Sciatic nerve (tissue), 2 donors: Measurements from ENCODE around the gene PPFIA4. TPM values are rescaled to one million over a fixed set of nuclear protein-coding genes. Genes with fewer than 3 reads are reported as not detected.

Experiments
- ATAC-seq: fragments of 200-7000 bp; cut with Tn5 transposase; one replicate; pipeline ENCODE4 v1.9.1; 2020; ENCODE audit warnings: mild to moderate bottlenecking, moderate library complexity
- DNase-seq: peaks from one replicate; pipeline ENCODE4 v3.0.0-alpha.2; 2020; ENCODE audit warnings: low spot score
- intact Hi-C: fragments of 100-400 bp; cut with DNase I; formaldehyde crosslinking; loops from one replicate; pipeline ENCODE4 v1.14.2; 2022
- total RNA-seq: library from RNA; stranded (reverse); fragmentation: NEBNext Ultra II Directional; extraction: Animal tissue kit (Norgen Biotek cat#: 25700); gene quantifications from one replicate; pipeline ENCODE4 v1.2.1, GENCODE V29; 2021
- donor health status: DM: no; HTN: no; CAD: no.
- donor health status: DM: no; HTN: no; CAD: no.

Gene PPFIA4
- total RNA-seq, 1 donor from 2014 or later, result 3.1 TPM

DNA sequence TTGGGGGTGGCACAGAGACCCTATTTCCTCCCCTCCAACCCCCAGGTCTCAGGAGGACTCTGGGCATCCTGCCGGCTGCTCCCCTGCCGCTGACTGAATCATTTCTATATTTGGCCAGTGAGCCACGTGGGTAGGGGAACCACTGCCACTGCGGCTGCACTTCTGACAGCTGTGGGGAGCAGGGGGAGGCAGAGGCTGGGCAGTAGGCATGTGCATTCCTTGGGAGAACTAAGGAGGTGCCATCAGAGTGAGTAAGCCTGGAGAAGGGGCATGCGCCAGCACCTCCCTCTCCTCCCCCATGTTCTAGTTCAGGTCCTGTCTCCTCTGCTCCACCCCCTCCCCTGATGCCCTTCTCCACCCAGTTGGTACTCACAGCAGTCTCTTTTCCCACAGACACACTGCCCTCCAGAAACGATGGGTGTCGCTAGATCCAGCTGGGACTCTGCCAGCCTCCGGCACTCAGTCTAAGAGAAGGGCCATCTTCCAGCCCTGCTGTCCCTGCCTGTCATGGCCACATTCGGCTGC is 12.0 kb downstream of the PPFIA4 start:
- ATAC-seq, result peak; percentile 16
- peak; percentile 51 for DNase-seq
- intact Hi-C loops, result no loop called here

DNA sequence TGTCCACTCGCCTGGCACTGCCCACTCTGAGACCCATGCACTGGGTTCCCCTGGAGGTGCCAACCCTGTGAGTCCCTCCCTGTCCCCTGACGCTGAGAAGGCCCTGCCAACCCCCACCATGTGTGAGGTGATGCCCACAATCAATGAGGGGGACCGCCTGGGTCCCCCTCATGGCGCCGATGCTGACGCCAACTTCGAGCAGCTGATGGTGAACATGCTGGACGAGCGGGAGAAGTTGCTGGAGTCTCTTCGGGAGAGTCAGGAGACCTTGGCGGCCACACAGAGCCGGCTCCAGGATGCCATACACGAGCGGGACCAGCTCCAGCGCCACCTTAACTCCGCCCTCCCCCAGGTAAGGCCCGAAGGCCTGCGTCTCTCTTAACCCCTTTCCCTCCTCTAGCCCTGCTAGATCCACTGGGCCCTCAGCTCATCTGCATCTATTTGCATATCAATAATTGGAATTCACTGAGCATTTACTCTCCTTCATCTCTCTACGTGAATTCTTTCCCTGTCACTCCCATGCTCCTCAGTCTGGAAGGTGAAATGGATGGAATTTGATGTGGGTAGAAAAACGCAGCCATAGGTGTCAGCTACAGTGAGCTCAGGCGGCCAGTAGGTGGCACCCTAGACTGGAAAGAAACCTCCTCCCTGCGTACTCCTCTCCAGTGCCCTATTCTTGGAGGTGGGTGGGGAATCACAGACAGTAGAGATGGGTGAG is 12.8 kb downstream of the PPFIA4 start:
- peak; percentile 89 for DNase-seq
- intact Hi-C loops, result no loop called here
- peak; percentile 92 for ATAC-seq

DNA sequence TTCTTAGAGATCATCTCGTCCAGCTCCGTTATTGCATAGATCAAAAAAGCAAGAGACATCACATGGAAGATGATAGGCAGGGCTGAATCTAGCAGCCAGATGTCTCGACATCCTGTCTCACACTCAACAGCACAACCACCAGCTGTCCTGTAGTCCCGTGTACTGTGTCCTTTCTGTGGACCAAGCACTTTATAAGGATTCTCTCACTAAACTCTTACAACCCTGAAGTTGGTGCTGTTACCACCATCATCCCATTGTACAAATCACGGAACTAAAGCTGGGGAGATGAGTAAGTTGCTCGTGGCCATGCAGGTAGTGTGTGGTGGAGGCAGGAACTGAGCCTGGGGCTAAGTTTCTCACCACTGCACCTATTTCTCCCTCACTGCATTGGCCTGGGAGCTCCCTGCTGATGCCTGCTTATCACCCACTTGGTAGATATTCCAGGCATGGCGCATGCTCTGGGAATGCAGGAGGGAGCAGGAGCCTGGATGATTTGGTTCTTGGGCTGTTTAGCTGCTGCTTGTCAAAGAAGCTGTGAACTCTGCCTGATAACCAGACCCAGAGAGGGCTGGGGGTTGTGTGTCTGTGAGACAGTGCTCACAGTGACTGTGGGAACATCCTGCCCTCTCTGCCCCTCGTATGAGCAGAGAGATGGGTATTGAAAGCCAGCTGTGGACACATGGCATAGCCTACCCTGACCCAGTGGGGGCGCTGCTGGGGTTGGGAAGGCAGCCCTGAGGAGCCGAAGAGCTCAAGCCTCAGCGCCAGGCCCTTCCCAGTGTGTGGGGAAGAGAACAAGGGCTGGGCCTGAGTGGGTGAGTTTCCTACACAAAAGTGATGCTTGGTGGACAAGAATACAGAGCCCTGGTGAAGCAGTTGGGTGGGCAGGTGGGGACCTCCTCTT is 13.6 kb downstream of the PPFIA4 start:
- intact Hi-C loops, result loop anchor here (1.0 to 10.0 kb wide), 2 partner anchors 175 to 385 kb away; no protein-coding TSS in a partner anchor
- ATAC-seq (peak; percentile 9), DNase-seq (peak; percentile 53)

DNA sequence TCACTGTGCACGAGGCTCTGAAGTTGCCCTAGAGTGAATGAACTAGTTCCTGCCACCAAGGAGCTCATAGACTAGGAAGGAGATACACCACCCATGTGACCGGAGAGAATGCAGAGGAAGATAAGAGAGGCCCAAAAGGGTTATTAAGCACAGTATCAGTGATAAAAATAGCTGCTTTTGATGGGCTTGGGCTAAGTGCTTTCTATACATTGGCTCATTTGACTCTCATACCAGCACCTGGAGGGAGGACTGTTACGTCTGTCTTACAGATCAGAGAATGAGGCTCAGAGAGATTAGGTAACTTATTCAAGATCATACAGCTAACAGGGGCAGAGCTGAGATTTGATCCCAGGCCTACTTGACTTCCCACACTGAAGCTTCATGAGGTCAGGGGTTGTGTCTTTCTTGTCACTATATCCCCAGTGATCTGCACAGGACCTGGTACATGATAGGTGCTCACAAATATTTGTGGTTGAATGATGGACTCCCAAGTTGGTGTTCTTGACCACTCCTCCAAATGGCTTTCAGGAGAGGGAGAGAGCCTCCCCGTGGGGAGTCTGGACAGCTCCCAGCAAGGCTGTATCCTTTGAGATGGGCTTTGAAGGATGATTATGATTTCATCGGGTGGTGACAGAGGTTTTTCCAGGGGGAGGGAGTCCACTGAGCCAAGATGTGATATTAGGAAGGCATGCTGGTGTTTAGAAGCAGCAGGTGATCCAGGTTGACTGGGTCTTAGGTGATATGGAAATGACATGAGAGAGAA is 14.4 kb downstream of the PPFIA4 start:
- intact Hi-C loops, result loop anchor here (1.0 to 10.0 kb wide), 2 partner anchors 175 to 384 kb away; no protein-coding TSS in a partner anchor
- ATAC-seq (no peak), DNase-seq (peak; percentile 13)

DNA sequence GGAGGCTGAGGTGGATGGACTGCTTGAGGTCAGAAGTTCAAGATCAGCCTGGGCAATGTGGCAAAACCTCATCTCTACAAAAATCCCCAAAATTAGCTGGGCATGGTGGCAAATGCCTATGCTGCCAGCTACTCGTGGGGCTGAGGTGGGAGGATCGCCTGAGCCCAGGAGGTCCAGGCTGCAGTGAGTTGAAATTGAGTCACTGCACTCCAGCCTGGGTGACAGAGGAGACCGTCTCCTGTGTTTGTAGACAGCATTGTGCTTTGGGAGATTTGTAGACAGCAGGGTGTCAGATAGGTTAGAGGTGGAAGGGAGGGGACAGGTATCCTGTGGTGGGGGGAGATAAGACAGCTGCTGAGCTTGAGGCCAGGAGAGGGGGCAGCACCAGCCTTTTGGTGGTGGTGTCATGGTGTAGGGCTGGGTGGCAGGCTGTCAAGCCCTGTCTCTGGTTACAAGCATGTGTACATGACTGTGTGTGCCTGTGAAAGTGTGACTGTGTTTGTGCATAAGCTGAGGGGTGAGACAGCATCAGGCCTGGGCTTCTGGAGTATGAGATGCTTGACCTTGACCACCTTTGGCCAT is 15.2 kb downstream of the PPFIA4 start:
- intact Hi-C loops, result loop anchor here (10.0 kb wide), 1 partner anchor 383 kb away; no protein-coding TSS in a partner anchor

DNA sequence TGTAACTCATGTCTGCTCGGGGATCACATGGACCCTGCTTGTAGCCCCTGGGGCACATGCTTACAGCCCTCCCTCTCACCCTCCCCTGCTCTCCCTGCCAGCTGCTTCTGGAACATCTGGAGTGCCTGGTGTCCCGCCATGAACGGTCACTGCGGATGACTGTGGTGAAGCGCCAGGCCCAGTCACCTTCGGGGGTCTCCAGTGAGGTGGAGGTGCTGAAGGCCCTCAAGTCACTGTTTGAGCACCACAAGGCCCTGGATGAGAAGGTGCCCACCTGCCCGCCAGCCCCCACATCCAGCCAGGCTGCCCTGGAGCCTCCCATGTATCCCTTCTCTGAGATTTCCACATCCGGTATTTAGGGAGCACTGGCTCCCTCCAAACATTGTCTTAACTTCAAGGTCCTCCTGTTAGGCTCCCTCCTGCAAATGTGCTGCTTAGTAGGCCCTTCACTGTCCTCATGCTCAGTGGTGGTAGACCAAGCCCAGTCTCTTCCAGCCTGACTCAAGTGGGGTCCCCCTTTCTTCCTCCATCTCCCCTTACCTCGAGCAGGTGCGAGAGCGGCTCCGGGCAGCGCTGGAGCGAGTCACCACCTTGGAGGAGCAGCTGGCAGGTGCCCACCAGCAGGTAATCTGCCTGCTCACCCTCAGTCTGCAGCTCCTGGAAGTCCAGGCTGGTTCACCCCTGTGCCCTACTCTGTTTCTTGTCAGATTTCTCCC is 17.7 kb downstream of the PPFIA4 start:
- intact Hi-C loops, result loop anchor here (10.0 kb wide), 1 partner anchor 381 kb away; no protein-coding TSS in a partner anchor
- ATAC-seq, result no peak
- peak; percentile 42 for DNase-seq

More for the DNA sequence above, 15.2 kb downstream of the PPFIA4 start:
- ATAC-seq, result no peak
- DNase-seq, result peak; percentile 13

DNA sequence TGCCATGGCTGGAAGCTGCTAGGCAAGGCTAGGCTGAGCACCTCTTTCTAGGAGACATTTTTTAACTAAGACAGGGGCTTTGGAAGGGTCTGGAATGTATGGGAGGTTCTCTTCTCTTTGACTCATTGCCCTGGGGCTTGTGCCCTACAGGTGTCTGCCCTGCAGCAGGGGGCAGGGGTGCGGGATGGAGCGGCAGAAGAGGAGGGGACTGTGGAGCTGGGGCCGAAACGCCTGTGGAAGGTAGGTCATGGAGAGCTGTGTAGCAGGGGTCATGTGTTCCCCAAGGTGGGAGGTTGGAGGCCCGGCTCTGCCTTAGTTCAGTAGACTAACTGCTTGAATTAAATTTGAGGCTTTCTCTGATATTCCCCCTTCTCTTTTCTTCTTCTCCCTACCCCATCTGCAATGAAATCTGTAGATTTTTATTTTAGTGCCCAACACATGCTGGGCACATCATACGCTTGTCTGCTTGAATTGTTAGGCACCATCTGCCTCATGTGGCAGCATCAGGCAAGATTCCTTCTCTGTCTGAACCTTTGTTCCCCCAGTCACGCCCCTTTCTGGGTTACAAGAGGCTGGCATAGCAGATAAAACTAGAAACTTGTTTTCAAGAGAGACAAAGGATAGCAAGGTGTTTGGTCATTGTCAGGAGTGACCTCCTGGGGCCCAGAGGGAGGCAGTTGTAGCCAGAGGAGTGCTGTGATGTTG is 18.4 kb downstream of the PPFIA4 start:
- DNase-seq (no peak), ATAC-seq (no peak)
- intact Hi-C loops, result loop anchor here (10.0 kb wide), 1 partner anchor 380 kb away; no protein-coding TSS in a partner anchor

DNA sequence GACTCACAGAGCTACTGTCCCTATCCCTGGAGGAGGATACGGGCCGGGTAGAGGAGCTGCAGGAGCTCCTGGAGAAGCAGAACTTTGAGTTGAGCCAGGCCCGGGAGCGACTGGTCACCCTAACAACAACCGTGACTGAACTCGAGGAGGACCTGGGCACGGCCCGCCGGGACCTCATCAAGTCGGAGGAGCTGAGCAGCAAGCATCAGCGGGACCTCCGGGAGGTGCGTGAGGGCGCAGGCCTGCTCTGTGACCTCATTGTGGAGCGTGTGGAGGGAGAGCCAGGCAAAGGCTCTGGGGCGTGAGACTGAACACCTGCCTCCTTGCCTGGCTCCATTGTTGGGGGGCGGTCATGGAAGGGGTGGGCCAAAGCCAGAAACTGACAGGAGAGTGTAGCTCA is 19.0 kb downstream of the PPFIA4 start:
- DNase-seq, result no peak
- no peak for ATAC-seq
- intact Hi-C loops, result loop anchor here (10.0 kb wide), 1 partner anchor 379 kb away; no protein-coding TSS in a partner anchor

DNA sequence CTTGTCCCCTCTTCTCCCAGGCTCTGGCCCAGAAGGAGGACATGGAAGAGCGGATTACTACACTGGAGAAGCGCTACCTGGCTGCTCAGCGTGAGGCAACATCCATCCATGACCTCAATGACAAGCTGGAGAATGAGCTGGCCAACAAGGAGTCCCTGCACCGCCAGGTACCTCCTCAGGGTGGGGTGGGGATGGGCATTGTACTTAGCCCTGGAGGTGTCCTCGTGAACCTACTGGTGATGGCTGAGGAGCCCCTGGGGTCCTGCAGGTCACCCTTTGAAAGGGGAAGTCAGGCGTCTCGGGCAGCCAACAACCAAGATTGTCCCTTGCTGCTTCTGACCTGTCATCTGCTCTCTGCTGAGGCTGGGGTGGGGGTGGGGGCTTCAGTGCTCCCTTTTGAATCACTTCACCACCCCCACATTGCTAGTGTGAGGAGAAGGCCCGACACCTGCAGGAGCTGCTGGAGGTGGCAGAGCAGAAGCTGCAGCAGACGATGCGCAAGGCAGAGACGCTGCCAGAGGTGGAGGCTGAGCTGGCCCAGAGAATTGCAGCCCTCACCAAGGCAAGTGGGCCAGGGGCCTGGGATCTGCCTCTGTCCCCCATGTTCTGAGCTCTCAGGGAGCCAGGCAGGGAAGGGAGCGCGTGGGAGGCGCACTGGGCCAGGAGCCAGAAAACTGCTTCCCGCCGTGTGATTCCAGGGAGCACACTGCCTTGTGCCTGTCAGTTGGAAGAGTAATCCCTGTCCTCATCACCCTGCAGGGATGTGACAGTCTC is 19.7 kb downstream of the PPFIA4 start:
- ATAC-seq (no peak), DNase-seq (no peak)
- intact Hi-C loops, result loop anchor here (10.0 kb wide), 1 partner anchor 379 kb away; no protein-coding TSS in a partner anchor

DNA sequence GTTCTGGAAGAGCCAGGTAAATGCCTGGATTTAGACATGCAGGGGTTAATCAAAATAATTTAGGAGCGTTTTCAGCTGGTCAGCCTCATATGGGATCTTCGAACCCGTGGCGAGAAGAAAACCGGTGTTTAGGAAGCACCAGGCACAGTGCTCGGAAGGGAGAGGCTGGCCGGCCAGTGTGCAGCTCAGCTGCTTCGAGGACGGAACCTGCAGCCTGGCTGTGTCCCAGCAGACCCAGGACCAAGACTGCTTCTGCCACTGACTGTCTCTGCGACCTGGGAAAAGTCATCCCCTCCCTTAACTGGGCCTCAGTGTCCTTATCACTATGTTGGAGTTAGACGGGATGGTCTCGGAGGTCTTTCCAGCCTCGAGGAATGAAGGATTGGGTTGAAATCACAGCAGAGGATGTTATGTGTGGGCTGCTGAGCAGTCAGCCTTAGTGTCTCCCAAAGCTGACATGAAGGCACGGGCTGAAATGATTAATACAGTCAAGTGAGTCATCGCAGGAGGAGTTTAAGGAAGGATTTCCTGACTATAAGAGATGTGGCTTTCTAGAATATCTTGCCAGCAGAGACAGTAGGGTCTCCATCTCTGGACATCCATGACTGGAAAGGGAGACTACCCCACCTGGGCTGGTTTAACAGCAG is 20.8 kb downstream of the PPFIA4 start:
- ATAC-seq (peak; percentile 23), DNase-seq (no peak)
- intact Hi-C loops, result loop anchor here (10.0 kb wide), 1 partner anchor 378 kb away; no protein-coding TSS in a partner anchor

DNA sequence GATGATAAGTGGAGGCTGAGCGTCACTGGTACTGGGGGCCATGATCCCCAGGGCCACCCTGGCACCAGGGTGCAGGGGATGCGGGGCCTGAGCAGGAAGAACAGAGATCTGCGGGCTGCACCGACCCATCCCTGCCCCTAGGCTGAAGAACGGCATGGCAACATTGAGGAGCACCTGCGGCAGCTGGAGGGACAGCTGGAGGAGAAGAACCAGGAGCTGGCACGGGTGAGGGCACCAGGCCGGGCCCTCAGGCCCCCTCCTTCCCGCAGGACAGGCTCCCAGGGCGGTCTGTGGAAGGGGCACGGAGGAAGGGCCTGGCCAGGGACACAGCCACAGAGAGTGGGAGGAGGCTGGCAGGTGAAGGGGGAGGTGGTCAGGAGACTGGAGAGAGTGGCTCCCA is 21.8 kb downstream of the PPFIA4 start:
- intact Hi-C loops, result loop anchor here (10.0 kb wide), 1 partner anchor 377 kb away; no protein-coding TSS in a partner anchor
- DNase-seq (no peak), ATAC-seq (no peak)

DNA sequence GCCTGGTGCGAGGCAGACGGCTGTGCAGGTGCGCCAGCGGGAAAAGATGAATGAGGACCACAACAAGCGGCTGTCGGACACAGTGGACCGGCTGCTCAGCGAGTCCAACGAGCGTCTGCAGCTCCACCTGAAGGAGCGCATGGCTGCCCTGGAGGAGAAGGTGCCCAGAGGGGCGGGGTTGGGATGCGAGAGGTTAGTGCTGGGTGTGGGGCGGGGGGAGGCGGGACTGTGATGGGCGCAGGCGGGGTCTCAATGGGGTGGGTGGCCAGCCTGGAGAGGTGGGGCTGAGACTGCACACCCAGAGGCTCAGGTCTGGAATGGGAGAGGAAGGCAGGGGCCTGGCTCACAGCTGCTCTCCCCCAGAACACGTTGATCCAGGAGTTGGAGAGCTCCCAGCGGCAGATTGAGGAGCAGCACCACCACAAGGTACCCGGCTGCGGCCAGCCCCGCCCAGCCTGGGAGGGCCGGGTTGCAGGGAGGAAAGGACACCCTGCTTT is 22.3 kb downstream of the PPFIA4 start:
- no peak for ATAC-seq
- intact Hi-C loops, result loop anchor here (10.0 kb wide), 1 partner anchor 376 kb away; no protein-coding TSS in a partner anchor
- DNase-seq, result no peak

DNA sequence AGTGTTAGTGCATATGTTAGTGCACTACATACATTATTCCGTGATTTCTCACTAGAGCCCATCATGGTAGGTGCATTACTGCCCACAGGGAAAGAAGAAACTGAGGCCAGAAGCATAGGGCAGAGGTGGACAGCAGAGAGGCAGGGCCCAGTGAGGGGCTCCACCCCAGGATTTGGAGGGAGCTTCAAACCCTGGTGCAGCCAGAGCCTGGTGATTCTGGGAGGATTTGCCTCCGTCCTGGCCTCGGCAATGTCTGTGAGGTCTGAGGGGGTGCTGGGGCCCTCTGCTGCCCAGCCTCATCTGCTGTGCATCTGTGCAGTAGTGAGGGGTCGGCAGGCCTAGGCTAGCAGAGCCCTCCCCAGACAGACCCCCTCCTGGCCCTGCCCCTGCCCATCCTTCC is 22.8 kb downstream of the PPFIA4 start:
- DNase-seq (no peak), ATAC-seq (no peak)
- intact Hi-C loops, result loop anchor here (10.0 kb wide), 1 partner anchor 376 kb away; no protein-coding TSS in a partner anchor

DNA sequence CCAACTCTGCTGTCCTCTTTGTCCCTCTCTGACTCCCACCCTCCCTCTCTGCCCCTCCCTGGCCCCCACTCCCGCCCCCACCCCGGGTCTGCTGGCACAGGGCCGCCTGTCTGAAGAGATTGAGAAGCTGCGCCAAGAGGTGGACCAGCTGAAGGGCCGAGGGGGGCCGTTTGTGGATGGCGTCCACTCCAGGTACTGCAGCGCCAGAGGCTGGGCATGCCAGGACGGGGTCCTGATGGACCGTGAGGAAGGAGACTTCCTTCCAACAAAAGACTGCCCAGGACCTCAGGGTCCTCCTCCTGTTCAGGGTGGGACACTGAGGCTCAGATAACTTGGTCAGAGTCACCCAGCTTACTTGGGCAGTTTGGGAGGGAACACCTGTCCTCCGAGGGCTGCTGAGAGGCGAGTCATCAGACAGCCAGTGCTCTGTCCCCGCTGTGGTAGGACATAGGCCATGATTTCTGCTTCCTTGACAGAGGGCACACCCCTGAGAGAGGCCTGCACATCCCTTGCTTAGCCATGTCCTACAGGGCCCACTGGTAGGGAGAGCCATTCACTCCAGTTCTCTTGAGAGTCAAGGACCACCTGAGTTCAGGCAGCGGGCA is 23.4 kb downstream of the PPFIA4 start:
- ATAC-seq, result no peak
- no peak for DNase-seq
- intact Hi-C loops, result loop anchor here (10.0 kb wide), 1 partner anchor 375 kb away; no protein-coding TSS in a partner anchor

DNA sequence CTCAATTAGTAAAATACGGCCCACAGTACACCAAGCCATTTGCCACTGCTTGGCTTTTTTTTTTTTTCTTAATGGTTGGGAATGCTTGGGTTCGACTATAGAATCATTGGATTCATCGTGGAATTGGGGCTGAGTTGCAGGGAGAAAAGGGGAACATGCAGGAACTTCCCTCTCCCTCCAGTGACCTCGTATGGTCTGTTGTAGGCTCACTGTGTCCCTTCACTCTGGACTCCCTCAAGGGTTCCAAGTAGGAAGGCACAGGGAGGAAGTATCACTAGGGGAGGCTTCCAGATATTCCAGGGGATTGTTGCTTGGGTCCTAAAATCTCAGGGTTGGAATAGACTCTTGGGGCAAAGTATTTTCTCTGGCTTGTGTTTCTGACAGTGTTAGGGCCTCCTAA is 24.5 kb downstream of the PPFIA4 start:
- ATAC-seq (no peak), DNase-seq (no peak)
- intact Hi-C loops, result no loop called here
